Measurements from ENCODE around the gene FGFR4.

Gene FGFR4

GRCh38 chr5:177142778-177143177, 56.1 kb downstream of the FGFR4 start:
- no peak for DNase-seq (ENCODE audit: insufficient read length, low spot score)
- no peak for FAIRE-seq
- TF ChIP-seq CTCF (IDR thresholded peaks at IDR 0.05; ENCODE audit: insufficient read depth, missing control alignments), result no peak

GRCh38 chr5:177146891-177147638, 60.4 kb downstream of the FGFR4 start:
- TF ChIP-seq CTCF (IDR thresholded peaks at IDR 0.05; ENCODE audit: insufficient read depth, missing control alignments), result no peak
- DNase-seq (ENCODE audit: insufficient read length, low spot score) (no peak), FAIRE-seq (no peak)
